HG03558 (cell line): ENCODE measurements around the gene ANKRD6.

ENCODE experiments used
- ATAC-seq: cut with Tn5 transposase; IDR thresholded peaks from one replicate; pipeline ENCODE4 v1.9.1; 2021; ENCODE audit warnings: moderate number of reproducible peaks; ENCODE audit not compliant: unreplicated experiment; ENCODE audit errors: extremely low read depth

The ANKRD6 gene

GRCh38 chr6:89503641-89504040, 70.7 kb downstream of the ANKRD6 start:
- no peak for ATAC-seq

GRCh38 chr6:89505847-89506246, 72.9 kb downstream of the ANKRD6 start:
- ATAC-seq, result no peak

GRCh38 chr6:89506716-89507617, 74.0 kb downstream of the ANKRD6 start:
- ATAC-seq, result no peak

- ATAC-seq, result no peak
Observed at GRCh38 chr6:89508755-89509563, 76.0 kb downstream of the ANKRD6 start.

GRCh38 chr6:89509777-89510281, 76.9 kb downstream of the ANKRD6 start:
- no peak for ATAC-seq

GRCh38 chr6:89510393-89510792, 77.4 kb downstream of the ANKRD6 start:
- ATAC-seq, result no peak

- ATAC-seq, result no peak
Observed at GRCh38 chr6:89518352-89519055, 85.6 kb downstream of the ANKRD6 start.

- no peak for ATAC-seq
Observed at GRCh38 chr6:89520736-89521135, 87.8 kb downstream of the ANKRD6 start.

GRCh38 chr6:89522778-89523177, 89.8 kb downstream of the ANKRD6 start:
- ATAC-seq, result no peak

- ATAC-seq, result no peak
Observed at GRCh38 chr6:89525786-89526562, 93.0 kb downstream of the ANKRD6 start.

GRCh38 chr6:89526563-89526869, 93.6 kb downstream of the ANKRD6 start:
- no peak for ATAC-seq

- ATAC-seq, result no peak
Observed at GRCh38 chr6:89527634-89528033, 94.7 kb downstream of the ANKRD6 start.

GRCh38 chr6:89528866-89529265, 95.9 kb downstream of the ANKRD6 start:
- no peak for ATAC-seq

GRCh38 chr6:89530982-89531381, 98.0 kb downstream of the ANKRD6 start:
- ATAC-seq, result no peak

- ATAC-seq, result no peak
Observed at GRCh38 chr6:89536231-89536630, 103.3 kb downstream of the ANKRD6 start.

- ATAC-seq, result no peak
Observed at GRCh38 chr6:89539779-89540178, 106.8 kb downstream of the ANKRD6 start.

GRCh38 chr6:89542081-89542857, 109.3 kb downstream of the ANKRD6 start:
- ATAC-seq, result no peak

- no peak for ATAC-seq
Observed at GRCh38 chr6:89542866-89543265, 109.9 kb downstream of the ANKRD6 start.

- no peak for ATAC-seq
Observed at GRCh38 chr6:89547281-89547680, 114.3 kb downstream of the ANKRD6 start.
